Panc1 (cell line): Measurements from ENCODE around the gene ROMO1. TPM values are rescaled to one million over a fixed set of nuclear protein-coding genes. Genes with fewer than 3 reads are reported as not detected.
"Not testable (repeated sequence)": the region's sequence is repeated elsewhere in the genome, so short reads cannot be mapped to it uniquely, and the experiment has no call there.

Experiments
- ATAC-seq: fragments of 200-7000 bp; cut with Tn5 transposase; 2 replicates; pipeline ENCODE4 v1.9.1; 2020; ENCODE audit warnings: mild to moderate bottlenecking, moderate library complexity
- BruUV-seq: library from RNA; stranded (reverse); fragments of 400-500 nt; replicated peaks from 2 replicates; lab custom pipeline; 2021; lab: Mats Ljungman, UMichigan
- CTCF ChIA-PET: fragments of 300-600 bp; sonication (Branson Sonifier 250); formaldehyde crosslinking; loops from one replicate; lab custom pipeline; 2022; ENCODE audit warnings: antibody characterized with exemption; lab: Charles Lee
- POLR2A ChIA-PET: fragments of 300-600 bp; sonication (Branson Sonifier 250); formaldehyde crosslinking; loops from one replicate; lab custom pipeline; 2022; ENCODE audit warnings: antibody characterized with exemption; lab: Charles Lee
- DNase-seq: peaks from one replicate; pipeline ENCODE4 v3.0.0-alpha.2; 2010; ENCODE audit warnings: low read depth, low spot score
- H3K27ac ChIP-seq: 2 replicates; pipeline ENCODE4 v1.5.1; 2011; ENCODE audit warnings: mild to moderate bottlenecking, low read length, inconsistent platforms
- H3K27me3 ChIP-seq: fragments of 200-500 bp; sonication (Bioruptor generic); 2 replicates; pipeline ENCODE4 v1.6.0; 2014; ENCODE audit warnings: low read length, inconsistent platforms; ENCODE audit not compliant: control insufficient read depth, insufficient read depth
- H3K36me3 ChIP-seq: fragments of 200-500 bp; sonication (Bioruptor generic); 2 replicates; pipeline ENCODE4 v1.5.1; 2014; ENCODE audit warnings: inconsistent platforms, mild to moderate bottlenecking, low read length, moderate library complexity; ENCODE audit not compliant: control insufficient read depth, insufficient read depth
- H3K4me1 ChIP-seq: 2 replicates; pipeline ENCODE4 v1.5.1; 2011; ENCODE audit warnings: inconsistent platforms, mild to moderate bottlenecking, low read length, moderate library complexity; ENCODE audit not compliant: control insufficient read depth, insufficient read depth
- H3K4me3 ChIP-seq, 2 experiments: 2 replicates each; pipeline ENCODE4 v1.5.1; 2011 to 2012; ENCODE audit warnings: low read depth in 2 of 2, low read length in 2 of 2, mild to moderate bottlenecking in 2 of 2, inconsistent platforms in 1 of 2, moderate library complexity in 1 of 2
- H3K9me3 ChIP-seq: fragments of 200-500 bp; sonication (Bioruptor generic); 2 replicates; pipeline ENCODE4 v1.5.1; 2014; ENCODE audit warnings: low read depth, mild to moderate bottlenecking, inconsistent platforms, low read length, moderate library complexity; ENCODE audit not compliant: control insufficient read depth, insufficient read depth
- CTCF ChIP-seq: fragments of 450-650 bp; IDR thresholded peaks from 2 replicates; pipeline ENCODE4 v1.5.1; 2017; ENCODE audit warnings: mild to moderate bottlenecking
- POLR2AphosphoS5 ChIP-seq: IDR thresholded peaks from 2 replicates; pipeline ENCODE4 v1.6.1; 2012; ENCODE audit warnings: mild to moderate bottlenecking, low read depth, low read length, moderate library complexity
- REST ChIP-seq, 2 experiments: IDR thresholded peaks; 2 replicates each; pipeline ENCODE4 v1.6.1; 2011 to 2012; ENCODE audit warnings: low read depth in 2 of 2, control low read depth in 1 of 2, low read length in 1 of 2, mild to moderate bottlenecking in 1 of 2, moderate library complexity in 1 of 2; ENCODE audit not compliant: insufficient read depth in 1 of 2
- SIN3A ChIP-seq: IDR thresholded peaks from 2 replicates; pipeline ENCODE4 v1.6.1; 2012; ENCODE audit warnings: low read depth, mild to moderate bottlenecking, low read length, moderate library complexity, borderline replicate concordance; ENCODE audit not compliant: insufficient read depth
- TCF7L2 ChIP-seq: IDR thresholded peaks from 2 replicates; pipeline ENCODE4 v1.6.1; 2011; ENCODE audit warnings: mild to moderate bottlenecking, low read depth, low read length, inconsistent platforms
- in situ Hi-C: cut with HindIII; loops from 2 replicates; pipeline ENCODE4 v1.10.0; 2016; ENCODE audit warnings: low sequenced_read_pairs, low pct_unique_long_range_greater_than_20kb
- intact Hi-C: fragments of 100-400 bp; cut with micrococcal nuclease; formaldehyde crosslinking; loops from one replicate; pipeline ENCODE4 v1.10.0; 2022; ENCODE audit not compliant: unreplicated experiment
- total RNA-seq: library from RNA; stranded (reverse); gene quantifications from one replicate; pipeline ENCODE4 v1.2.1, GENCODE V29; 2021; ENCODE audit not compliant: unreplicated experiment

Gene ROMO1
- total RNA-seq, 1 experiment from 2014 or later: 319 TPM

- Histone ChIP-seq H3K36me3 (peaks cover 84% of the 10 kb centered on the region), H3K4me1 (peaks cover 10% of the 10 kb centered on the region)
- H3K9me3 ChIP-seq, ATAC-seq, BruUV-seq, H3K27me3 ChIP-seq, intact Hi-C loops, DNase-seq, H3K4me3 ChIP-seq, CTCF ChIA-PET, in situ Hi-C loops, H3K27ac ChIP-seq: not testable (repeated sequence)
- POLR2A ChIA-PET: interaction anchor here (0.6 kb wide), 1 partner anchor 46 kb away, joined by 3 read pairs; no protein-coding TSS in a partner anchor
These were observed 7.7 kb downstream of the ROMO1 start for GRCh38 chr20:35706591-35707529.

GRCh38 chr20:35708502-35708901, 9.3 kb downstream of the ROMO1 start:
- no peak for ATAC-seq
- ChIA-PET POLR2A (no interaction called here), CTCF (no interaction called here)
- Histone ChIP-seq H3K27me3 (no peaks in the 10 kb centered on the region), H3K27ac (no peak overlapping the region), H3K36me3 (peaks cover 87% of the 10 kb centered on the region), H3K9me3 (no peaks in the 10 kb centered on the region), H3K4me1 (peaks cover 2% of the 10 kb centered on the region; the same call in 1 of the 2 replicates), H3K4me3 (no peak overlapping the region)
- intact Hi-C loops: no loop called here
- TF ChIP-seq POLR2AphosphoS5 (no peak), REST (IDR thresholded peaks at IDR 0.05; ENCODE audit: insufficient read depth in 1 of 2, low read depth in 2 of 2, low read length in 1 of 2) (no peak), CTCF (no peak), SIN3A (no peak), TCF7L2 (no peak)
- no peak for DNase-seq
- in situ Hi-C loops: no loop called here
- BruUV-seq: no TSS peak

- Histone ChIP-seq H3K4me3 (no peak overlapping the region), H3K36me3 (peaks cover 88% of the 10 kb centered on the region), H3K27ac (no peak overlapping the region; the same call in 1 of the 2 replicates), H3K9me3 (no peaks in the 10 kb centered on the region), H3K27me3 (no peaks in the 10 kb centered on the region), H3K4me1 (peaks cover 2% of the 10 kb centered on the region; the same call in 1 of the 2 replicates)
- ChIA-PET CTCF (no interaction called here), POLR2A (no interaction called here)
- BruUV-seq: no TSS peak
- DNase-seq (no peak), ATAC-seq (no peak)
- in situ Hi-C loops (no loop called here), intact Hi-C loops (no loop called here)
- TF ChIP-seq REST (IDR thresholded peaks at IDR 0.05; ENCODE audit: insufficient read depth in 1 of 2, low read depth in 2 of 2, low read length in 1 of 2): no peak
- TF ChIP-seq POLR2AphosphoS5: no peak
- TF ChIP-seq SIN3A: no peak
- no peak for TF ChIP-seq CTCF
- no peak for TF ChIP-seq TCF7L2
These were observed 10.1 kb downstream of the ROMO1 start for GRCh38 chr20:35709259-35709658.
